GM21717 (cell line): ENCODE measurements around the gene MSI2.

ENCODE experiments used
- ATAC-seq: cut with Tn5 transposase; IDR thresholded peaks from one replicate; pipeline ENCODE4 v1.9.1; 2021; ENCODE audit warnings: mild to moderate bottlenecking, moderate library complexity; ENCODE audit not compliant: unreplicated experiment

Gene MSI2

GRCh38 chr17:57548421-57549410, 292.4 kb downstream of the MSI2 start:
- ATAC-seq, result no peak

- ATAC-seq, result no peak
Observed at GRCh38 chr17:57549468-57549867, 293.1 kb downstream of the MSI2 start.

GRCh38 chr17:57550016-57550415, 293.7 kb downstream of the MSI2 start:
- ATAC-seq, result no peak

GRCh38 chr17:57550668-57551315, 294.5 kb downstream of the MSI2 start:
- no peak for ATAC-seq

GRCh38 chr17:57551321-57552079, 295.2 kb downstream of the MSI2 start:
- peak; percentile 61 for ATAC-seq

GRCh38 chr17:57552114-57552624, 295.8 kb downstream of the MSI2 start:
- no peak for ATAC-seq

GRCh38 chr17:57553526-57553925, 297.2 kb downstream of the MSI2 start:
- no peak for ATAC-seq

- ATAC-seq, result no peak
Observed at GRCh38 chr17:57553991-57554825, 297.9 kb downstream of the MSI2 start.

- no peak for ATAC-seq
Observed at GRCh38 chr17:57554826-57555635, 298.7 kb downstream of the MSI2 start.

- no peak for ATAC-seq
Observed at GRCh38 chr17:57555636-57556175, 299.4 kb downstream of the MSI2 start.

GRCh38 chr17:57556320-57556719, 300.0 kb downstream of the MSI2 start:
- no peak for ATAC-seq

- no peak for ATAC-seq
Observed at GRCh38 chr17:57556977-57557376, 300.7 kb downstream of the MSI2 start.

- no peak for ATAC-seq
Observed at GRCh38 chr17:57557416-57557815, 301.1 kb downstream of the MSI2 start.

- no peak for ATAC-seq
Observed at GRCh38 chr17:57557834-57558681, 301.7 kb downstream of the MSI2 start.

GRCh38 chr17:57559226-57559625, 302.9 kb downstream of the MSI2 start:
- no peak for ATAC-seq

- no peak for ATAC-seq
Observed at GRCh38 chr17:57559634-57560318, 303.5 kb downstream of the MSI2 start.

GRCh38 chr17:57560319-57560705, 304.0 kb downstream of the MSI2 start:
- ATAC-seq, result no peak
